Upper lobe of left lung (tissue), 6 donors: ENCODE results near the gene SPTLC2. TPM values are rescaled to one million over a fixed set of nuclear protein-coding genes. Genes with fewer than 3 reads are reported as not detected.
"Not testable (repeated sequence)": the region's sequence is repeated elsewhere in the genome, so short reads cannot be mapped to it uniquely, and the experiment has no call there.

Experiments used
- ATAC-seq, 2 donors: fragments of 200-7000 bp; cut with Tn5 transposase; one replicate each; pipeline ENCODE4 v1.9.1; 2022; ENCODE audit warnings: mild to moderate bottlenecking in 2 of 2, moderate library complexity in 2 of 2; ENCODE audit not compliant: low FRiP score in 2 of 2
- DNase-seq, 2 donors: peaks; one replicate each; pipeline ENCODE4 v3.0.0-alpha.2; 2019 to 2020
- H3K27ac ChIP-seq, 4 donors: fragments of 200-600 bp; sonication (generic); one replicate each; pipeline ENCODE4 v1.5.1; 2016 to 2019
- H3K27me3 ChIP-seq, 4 donors: fragments of 200-600 bp; sonication (generic); one replicate each; pipeline ENCODE4 v1.5.1; 2017 to 2019
- H3K36me3 ChIP-seq, 4 donors: fragments of 200-600 bp; sonication (generic); one replicate each; pipeline ENCODE4 v1.5.1; 2016 to 2019
- H3K4me1 ChIP-seq, 4 donors: fragments of 200-600 bp; sonication (generic); one replicate each; pipeline ENCODE4 v1.5.1; 2018 to 2019
- H3K4me3 ChIP-seq, 4 donors: fragments of 200-600 bp; sonication (generic); one replicate each; pipeline ENCODE4 v1.5.1; 2017 to 2019; ENCODE audit warnings: mild to moderate bottlenecking in 2 of 4, moderate library complexity in 1 of 4
- H3K9me3 ChIP-seq, 4 donors: fragments of 200-600 bp; sonication (generic); one replicate each; pipeline ENCODE4 v1.5.1; 2018 to 2019
- EP300 ChIP-seq, 4 donors: sonication (generic); formaldehyde crosslinking; IDR thresholded peaks; one replicate each; pipeline ENCODE4 v1.5.1; 2017; ENCODE audit warnings: antibody characterized with exemption in 4 of 4, control low read depth in 2 of 4
- POLR2A ChIP-seq, 4 donors: fragments of 450-650 bp; IDR thresholded peaks; one replicate each; pipeline ENCODE4 v1.5.1; 2016 to 2017; ENCODE audit warnings: antibody characterized with exemption in 4 of 4, mild to moderate bottlenecking in 2 of 4
- POLR2AphosphoS5 ChIP-seq, 2 donors: sonication (generic); formaldehyde crosslinking; IDR thresholded peaks; one replicate each; pipeline ENCODE4 v1.5.1; 2017; ENCODE audit warnings: antibody characterized with exemption in 2 of 2
- WGBS, 2 donors: methylation state at CpG; one replicate each; pipeline ENCODE4 v1.1.5; 2017 to 2018; 5-methylcytosine and 5-hydroxymethylcytosine counted together
- total RNA-seq, 6 donors: library from RNA; depleted of rRNA in 4 of 6; stranded (reverse); fragments of >200 nt in 4 of 6; gene quantifications; one replicate each; pipeline versions ENCODE4 v1.1.0 to v1.2.1, GENCODE V29; 2016 to 2021
- TF ChIP-seq, protein P1 (sequence below), 6 experiments: fragments of 450-650 bp in 4 of 6; fragments of 200-600 bp in 2 of 6; sonication (generic) in 2 of 6; IDR thresholded peaks; one replicate each; pipeline ENCODE4 v1.5.1; 2016 to 2019; ENCODE audit warnings: antibody characterized with exemption in 6 of 6
- donor health status: DM: no; HTN: no; CAD: no; lungs with moderate emphysema.
- donor health status: DM: no; HTN: yes; CAD: no; lungs with severe emphysema.

SPTLC2 gene
- total RNA-seq, 6 donors from 2014 or later, result 28.0 to 72.3 (median 37.7) TPM

DNA sequence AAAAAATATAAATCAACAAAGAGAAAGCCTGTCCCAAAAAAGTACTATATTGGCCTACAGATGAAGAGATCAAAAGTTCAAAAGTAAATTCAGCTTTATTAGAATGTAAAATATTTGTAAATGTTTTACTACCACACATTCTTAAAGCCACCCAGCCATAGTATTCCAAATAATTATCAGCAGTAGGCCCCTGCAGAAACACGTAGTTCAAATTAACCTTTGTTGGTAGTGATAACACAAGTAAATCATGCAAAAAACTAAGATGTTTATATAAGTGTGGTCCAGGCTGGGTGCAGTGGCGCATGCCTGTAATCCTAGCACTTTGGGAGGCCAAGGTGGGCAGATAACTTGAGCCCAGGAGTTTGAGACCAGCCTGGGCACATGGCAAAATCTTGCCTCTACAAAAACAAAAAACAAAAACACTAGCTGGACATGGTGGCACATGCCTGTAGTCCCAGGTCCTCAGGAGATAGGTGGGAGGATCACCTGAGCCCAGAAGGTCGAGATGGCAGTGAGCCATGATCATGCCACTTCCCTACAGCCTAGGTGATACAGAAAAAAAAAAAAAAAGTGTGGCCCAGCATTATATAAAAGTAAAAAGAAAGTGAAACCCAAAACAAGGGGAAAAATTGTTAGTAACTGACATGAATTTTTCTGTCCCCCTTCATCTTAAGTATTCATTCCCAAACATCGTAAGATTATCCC, 17.9 kb downstream of the SPTLC2 start:
- DNase-seq (no peak), ATAC-seq (no peak)
- Histone ChIP-seq H3K4me1 (peaks cover 15 to 42% (median 26%) of the 10 kb centered on the region in 4 donors), H3K27me3 (no peaks in the 10 kb centered on the region), H3K4me3 (no peak overlapping the region), H3K27ac (peak overlapping the region in 1 of 4 donors; percentile 18), H3K9me3 (no peaks in the 10 kb centered on the region), H3K36me3 (peaks cover 9 to 25% (median 12%) of the 10 kb centered on the region in 4 donors)
- no peak for TF ChIP-seq POLR2AphosphoS5 (IDR thresholded peaks at IDR 0.05)
- no peak for TF ChIP-seq POLR2A (IDR thresholded peaks at IDR 0.05)
- no peak for TF ChIP-seq EP300 (IDR thresholded peaks at IDR 0.05)
- TF ChIP-seq, protein P1, sequence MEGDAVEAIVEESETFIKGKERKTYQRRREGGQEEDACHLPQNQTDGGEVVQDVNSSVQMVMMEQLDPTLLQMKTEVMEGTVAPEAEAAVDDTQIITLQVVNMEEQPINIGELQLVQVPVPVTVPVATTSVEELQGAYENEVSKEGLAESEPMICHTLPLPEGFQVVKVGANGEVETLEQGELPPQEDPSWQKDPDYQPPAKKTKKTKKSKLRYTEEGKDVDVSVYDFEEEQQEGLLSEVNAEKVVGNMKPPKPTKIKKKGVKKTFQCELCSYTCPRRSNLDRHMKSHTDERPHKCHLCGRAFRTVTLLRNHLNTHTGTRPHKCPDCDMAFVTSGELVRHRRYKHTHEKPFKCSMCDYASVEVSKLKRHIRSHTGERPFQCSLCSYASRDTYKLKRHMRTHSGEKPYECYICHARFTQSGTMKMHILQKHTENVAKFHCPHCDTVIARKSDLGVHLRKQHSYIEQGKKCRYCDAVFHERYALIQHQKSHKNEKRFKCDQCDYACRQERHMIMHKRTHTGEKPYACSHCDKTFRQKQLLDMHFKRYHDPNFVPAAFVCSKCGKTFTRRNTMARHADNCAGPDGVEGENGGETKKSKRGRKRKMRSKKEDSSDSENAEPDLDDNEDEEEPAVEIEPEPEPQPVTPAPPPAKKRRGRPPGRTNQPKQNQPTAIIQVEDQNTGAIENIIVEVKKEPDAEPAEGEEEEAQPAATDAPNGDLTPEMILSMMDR (IDR thresholded peaks at IDR 0.05), result no peak
- WGBS, 2 donors, result 50 to 55% methylated on average over 4 of the region's 4 CpGs

DNA sequence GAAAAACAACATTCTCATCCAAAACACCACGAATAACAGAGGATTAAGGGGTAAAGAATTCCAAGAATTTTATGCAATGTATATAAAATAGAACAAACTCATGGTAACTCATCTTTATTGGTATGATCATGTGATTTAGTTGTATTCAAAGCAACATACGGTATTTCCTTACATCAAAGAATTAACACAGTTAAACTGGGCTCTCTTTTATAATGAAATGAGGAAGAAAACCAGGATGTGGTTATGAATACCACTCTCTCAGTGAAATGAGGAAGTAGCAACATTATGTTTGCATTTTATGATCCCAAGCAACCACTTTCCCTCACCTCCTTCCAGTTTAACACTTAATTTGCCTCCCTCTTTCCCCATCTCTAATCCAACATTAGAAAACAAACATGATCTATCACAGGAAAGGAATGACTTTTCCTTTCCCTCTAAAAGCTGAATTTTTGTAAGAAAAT, 22.9 kb downstream of the SPTLC2 start:
- Histone ChIP-seq H3K27ac (peak overlapping the region in 3 of 4 donors; percentile 16 to 77 (median 51)), H3K4me1 (peaks cover 22 to 55% (median 37%) of the 10 kb centered on the region in 4 donors), H3K27me3 (no peaks in the 10 kb centered on the region), H3K36me3 (peaks cover 9 to 25% (median 12%) of the 10 kb centered on the region in 4 donors), H3K9me3 (no peaks in the 10 kb centered on the region), H3K4me3 (no peak overlapping the region)
- TF ChIP-seq POLR2AphosphoS5 (IDR thresholded peaks at IDR 0.05), result no peak
- TF ChIP-seq, protein P1 (IDR thresholded peaks at IDR 0.05), result no peak
- no peak for TF ChIP-seq POLR2A (IDR thresholded peaks at IDR 0.05)
- no peak for TF ChIP-seq EP300 (IDR thresholded peaks at IDR 0.05)
- WGBS, 2 donors, result 23 to 30% methylated on average over 2 of the region's 2 CpGs
- DNase-seq (no peak), ATAC-seq (peak in 1 of 2 donors; percentile 73)

DNA sequence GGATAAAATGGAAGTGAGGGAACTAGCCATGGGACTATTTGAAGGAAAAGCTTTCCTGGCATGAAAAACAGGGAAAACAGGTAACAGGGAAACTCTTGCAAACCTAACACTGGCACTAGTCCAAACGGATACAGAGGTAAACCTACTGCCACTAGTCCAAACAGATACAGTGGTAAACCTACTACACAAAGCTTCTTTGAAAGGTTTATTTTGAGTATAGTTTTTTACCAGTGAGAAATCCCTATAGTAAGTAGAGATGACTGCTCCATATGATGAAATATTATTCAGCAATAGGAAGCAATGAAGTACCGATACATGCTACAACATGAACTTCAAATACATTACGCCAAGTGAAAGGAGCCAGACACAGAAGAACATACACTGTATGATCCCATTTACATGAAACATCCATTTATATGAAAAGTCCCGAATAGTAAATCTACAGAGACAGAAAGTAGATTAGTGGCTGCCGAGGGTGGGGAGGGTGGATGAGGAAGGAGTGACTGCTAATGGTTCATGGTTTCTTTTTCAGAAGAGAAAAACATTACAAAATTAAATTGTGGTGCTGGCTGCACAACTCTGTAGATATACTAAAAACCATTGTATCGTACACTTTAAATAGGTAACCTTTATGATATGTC, 25.5 kb downstream of the SPTLC2 start:
- H3K4me3 ChIP-seq, result peak overlapping the region in 1 of 4 donors; percentile 27
- no peak for ATAC-seq
- H3K27me3 ChIP-seq, result no peaks in the 10 kb centered on the region
- TF ChIP-seq POLR2AphosphoS5 (IDR thresholded peaks at IDR 0.05) (no peak), POLR2A (IDR thresholded peaks at IDR 0.05) (no peak), EP300 (IDR thresholded peaks at IDR 0.05) (no peak)
- TF ChIP-seq, protein P1 (IDR thresholded peaks at IDR 0.05), result no peak
- 56 to 57% methylated on average over 6 of the region's 6 CpGs for WGBS, 2 donors
- H3K27ac ChIP-seq, result peak overlapping the region in 3 of 4 donors; percentile 13 to 66 (median 22)
- peaks cover 6 to 13% (median 9%) of the 10 kb centered on the region in 4 donors for H3K36me3 ChIP-seq
- H3K4me1 ChIP-seq, result peaks cover 24 to 54% (median 38%) of the 10 kb centered on the region in 4 donors
- H3K9me3 ChIP-seq, result no peaks in the 10 kb centered on the region
- no peak for DNase-seq

DNA sequence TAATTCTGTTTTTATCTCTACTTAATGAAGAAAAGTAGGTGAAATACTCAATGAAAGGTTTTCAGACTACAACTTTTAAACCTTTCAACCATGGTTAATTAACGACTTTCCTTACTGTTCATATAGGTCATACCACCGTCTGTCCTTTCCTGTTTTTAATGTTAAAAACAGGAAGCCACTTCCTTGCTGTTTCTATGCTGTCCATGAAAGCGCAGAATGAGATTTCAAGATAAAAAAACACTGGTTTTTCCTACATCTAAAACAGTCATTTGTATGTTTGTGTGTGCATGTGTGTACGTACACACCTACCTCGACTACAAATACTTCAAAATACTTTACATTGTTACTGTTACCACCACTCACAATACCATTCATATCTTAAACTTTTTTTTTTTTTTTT, 27.3 kb downstream of the SPTLC2 start:
- peak overlapping the region in 2 of 4 donors; percentile 64 to 66 for H3K27ac ChIP-seq
- H3K4me1 ChIP-seq, result peaks cover 27 to 53% (median 36%) of the 10 kb centered on the region in 4 donors
- no peaks in the 10 kb centered on the region for H3K36me3 ChIP-seq
- H3K9me3 ChIP-seq, result no peaks in the 10 kb centered on the region
- TF ChIP-seq POLR2AphosphoS5 (IDR thresholded peaks at IDR 0.05), result no peak
- TF ChIP-seq, protein P1 (IDR thresholded peaks at IDR 0.05), result no peak
- DNase-seq, result no peak
- peak in 1 of 2 donors; percentile 43 for ATAC-seq
- no peaks in the 10 kb centered on the region for H3K27me3 ChIP-seq
- 36 to 39% methylated on average over 5 of the region's 5 CpGs for WGBS, 2 donors
- no peak overlapping the region for H3K4me3 ChIP-seq

DNA sequence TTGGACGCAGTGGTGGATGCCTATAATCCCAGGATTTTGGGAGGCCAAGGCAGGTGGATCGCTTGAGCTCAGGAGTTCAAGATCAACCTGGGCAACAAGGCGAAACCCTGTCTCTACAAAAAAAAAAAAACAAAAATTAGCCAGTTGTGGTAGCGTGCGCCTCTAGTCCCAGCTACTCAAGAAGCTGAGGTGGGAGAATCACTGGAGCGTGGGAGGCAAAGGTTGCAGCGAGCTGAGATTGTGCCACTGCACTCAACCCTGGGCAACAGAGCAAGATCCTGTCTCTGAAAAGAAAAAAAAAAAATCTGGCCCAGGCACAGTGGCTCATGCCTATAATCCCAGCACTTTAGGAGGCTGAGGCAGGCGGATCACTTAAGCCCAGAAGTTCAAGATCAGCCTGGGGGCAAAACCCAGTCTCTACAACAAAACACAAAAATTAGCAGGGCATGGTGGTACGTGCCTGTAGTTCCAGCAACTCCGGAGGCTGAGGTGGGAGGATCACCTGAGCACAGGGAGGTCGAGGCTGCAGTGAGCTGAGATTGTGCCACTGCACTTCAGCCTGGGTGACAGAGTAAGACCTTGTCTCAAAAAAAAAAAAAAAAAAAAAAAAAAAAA, 27.9 kb downstream of the SPTLC2 start:
- DNase-seq, H3K36me3 ChIP-seq, H3K9me3 ChIP-seq, H3K27me3 ChIP-seq, H3K4me3 ChIP-seq, ATAC-seq: not testable (repeated sequence)
- Histone ChIP-seq H3K27ac (peak overlapping the region in 3 of 4 donors; percentile 8 to 66 (median 64)), H3K4me1 (peaks cover 26 to 47% (median 33%) of the 10 kb centered on the region in 4 donors)
- WGBS, 2 donors, result 88 to 92% methylated on average over 11 of the region's 11 CpGs
